Activated naive CD4-positive, alpha-beta T cell treated with anti-CD3 and anti-CD28 coated beads for 36 hours (primary cell): ENCODE measurements around the gene LRRC49. TPM values are rescaled to one million over a fixed set of nuclear protein-coding genes. Genes with fewer than 3 reads are reported as not detected.

Experiments used
- CTCF ChIA-PET: fragments of 350-600 bp; sonication (Branson Sonifier 250); formaldehyde crosslinking; loops from one replicate; lab custom pipeline; 2021; ENCODE audit warnings: antibody characterized with exemption; lab: Charles Lee
- DNase-seq: peaks from one replicate; pipeline ENCODE4 v3.0.0-alpha.2; 2020
- H3K27ac Mint-ChIP-seq: one replicate; pipeline ENCODE4 v1.8.0; 2021; ENCODE audit warnings: mild to moderate bottlenecking, mixed read lengths
- H3K27me3 Mint-ChIP-seq: one replicate; pipeline ENCODE4 v1.8.0; 2021; ENCODE audit warnings: low read depth, mixed read lengths
- H3K36me3 Mint-ChIP-seq: one replicate; pipeline ENCODE4 v1.8.0; 2021; ENCODE audit warnings: low read depth, mixed read lengths
- H3K4me1 Mint-ChIP-seq: one replicate; pipeline ENCODE4 v1.8.0; 2021; ENCODE audit warnings: low read depth, mixed read lengths
- H3K4me3 Mint-ChIP-seq: one replicate; pipeline ENCODE4 v1.8.0; 2021; ENCODE audit warnings: mild to moderate bottlenecking, moderate library complexity, mixed read lengths
- H3K9me3 Mint-ChIP-seq: one replicate; pipeline ENCODE4 v1.8.0; 2021; ENCODE audit warnings: mixed read lengths
- intact Hi-C: fragments of 100-400 bp; cut with micrococcal nuclease; formaldehyde crosslinking; loops from one replicate; pipeline ENCODE4 v1.15.1; 2023
- total RNA-seq, 2 experiments: library from RNA; stranded (reverse); gene quantifications; one replicate each; pipeline ENCODE4 v1.2.3, GENCODE V29; 2021

The LRRC49 gene
- total RNA-seq, 2 experiments from 2014 or later = not detected

DNA sequence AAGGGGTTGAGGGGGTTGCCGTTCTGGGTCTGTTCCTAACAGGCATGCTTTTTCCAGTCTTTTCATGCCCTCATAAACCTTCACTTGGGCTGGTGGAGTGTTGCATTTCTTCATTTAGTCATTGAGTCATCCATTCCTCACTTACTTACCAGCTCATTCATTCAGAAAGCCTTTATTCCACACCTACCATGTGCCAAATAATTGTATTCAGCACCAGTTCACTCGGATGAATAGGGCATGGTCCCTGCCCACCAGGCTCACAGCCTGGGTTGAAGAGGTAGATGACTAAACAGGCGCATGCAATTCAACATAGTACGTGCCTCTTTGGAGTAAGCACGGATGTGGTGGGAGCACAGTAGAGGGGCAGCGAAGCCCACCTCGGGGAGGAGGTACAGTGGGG, 187.5 kb downstream of the LRRC49 start:
- CTCF ChIA-PET = no interaction called here
- peaks cover 20% of the 10 kb centered on the region for H3K27me3 Mint-ChIP-seq
- intact Hi-C loops = no loop called here
- no peaks in the 10 kb centered on the region for H3K4me1 Mint-ChIP-seq
- no peak overlapping the region for H3K27ac Mint-ChIP-seq
- no peaks in the 10 kb centered on the region for H3K9me3 Mint-ChIP-seq
- no peaks in the 10 kb centered on the region for H3K36me3 Mint-ChIP-seq
- H3K4me3 Mint-ChIP-seq = no peak overlapping the region
- no peak for DNase-seq

GRCh38 chr15:71080705-71081104, 188.1 kb downstream of the LRRC49 start:
- peaks cover 24% of the 10 kb centered on the region for H3K27me3 Mint-ChIP-seq
- no peak for DNase-seq
- H3K9me3 Mint-ChIP-seq = no peaks in the 10 kb centered on the region
- intact Hi-C loops = no loop called here
- H3K4me3 Mint-ChIP-seq = no peak overlapping the region
- H3K36me3 Mint-ChIP-seq = no peaks in the 10 kb centered on the region
- no peak overlapping the region for H3K27ac Mint-ChIP-seq
- CTCF ChIA-PET = no interaction called here
- H3K4me1 Mint-ChIP-seq = no peaks in the 10 kb centered on the region

GRCh38 chr15:71082803-71083202, 190.2 kb downstream of the LRRC49 start:
- no peak for DNase-seq
- Mint-ChIP-seq H3K36me3 (no peaks in the 10 kb centered on the region), H3K4me1 (no peaks in the 10 kb centered on the region), H3K4me3 (no peak overlapping the region), H3K9me3 (no peaks in the 10 kb centered on the region), H3K27ac (no peak overlapping the region), H3K27me3 (peaks cover 32% of the 10 kb centered on the region)
- intact Hi-C loops = no loop called here
- CTCF ChIA-PET = no interaction called here

DNA sequence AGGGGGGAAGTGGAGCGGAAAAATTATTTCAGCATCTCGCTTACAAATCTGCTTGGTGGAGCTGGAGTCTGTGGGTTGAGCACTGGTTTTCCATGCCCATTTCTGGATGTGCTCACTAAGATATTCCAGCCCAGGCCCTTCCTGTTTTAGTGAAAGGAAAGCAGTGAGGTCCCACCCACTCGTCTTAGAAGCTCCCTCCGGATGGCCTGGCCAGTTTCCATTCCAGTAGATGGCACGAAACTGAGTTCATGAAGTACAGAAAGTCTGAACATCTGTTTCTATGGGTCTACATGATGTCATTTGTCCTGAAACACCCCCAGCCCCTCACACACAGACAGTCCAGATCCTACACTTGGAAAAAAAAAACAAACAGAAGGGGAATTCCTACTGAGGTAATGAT, 190.7 kb downstream of the LRRC49 start:
- CTCF ChIA-PET = no interaction called here
- Mint-ChIP-seq H3K9me3 (no peaks in the 10 kb centered on the region), H3K4me1 (no peaks in the 10 kb centered on the region), H3K4me3 (no peak overlapping the region), H3K27me3 (peaks cover 31% of the 10 kb centered on the region), H3K27ac (no peak overlapping the region), H3K36me3 (no peaks in the 10 kb centered on the region)
- no peak for DNase-seq
- intact Hi-C loops = no loop called here

GRCh38 chr15:71084264-71084663, 191.6 kb downstream of the LRRC49 start:
- no peak for DNase-seq
- H3K9me3 Mint-ChIP-seq = peaks cover 2% of the 10 kb centered on the region
- no peak overlapping the region for H3K4me3 Mint-ChIP-seq
- H3K4me1 Mint-ChIP-seq = no peaks in the 10 kb centered on the region
- H3K27me3 Mint-ChIP-seq = peaks cover 31% of the 10 kb centered on the region
- CTCF ChIA-PET = interaction anchor here (0.6 kb wide), 1 partner anchor 716 kb away, joined by 3 read pairs; no protein-coding TSS in a partner anchor
- intact Hi-C loops = no loop called here
- no peak overlapping the region for H3K27ac Mint-ChIP-seq
- no peaks in the 10 kb centered on the region for H3K36me3 Mint-ChIP-seq

DNA sequence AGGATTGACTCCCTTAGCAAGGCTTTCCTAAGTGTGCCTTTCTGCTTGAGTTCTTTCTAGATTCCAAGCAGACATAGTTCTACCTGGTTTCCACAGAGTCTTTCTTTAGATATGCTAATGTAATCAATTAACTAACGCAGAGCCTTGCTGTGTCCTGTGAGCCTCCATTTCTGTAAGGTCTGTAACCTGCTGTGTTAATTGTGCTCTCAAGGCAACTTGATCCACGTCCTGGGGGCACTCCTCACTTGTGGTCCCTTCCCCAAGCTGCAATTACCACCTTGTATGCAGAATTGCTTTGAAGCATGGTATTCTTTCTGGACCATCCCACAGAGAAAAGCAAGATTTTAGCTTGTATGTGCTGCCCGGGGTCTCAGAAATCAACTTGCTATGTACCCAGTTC, 193.2 kb downstream of the LRRC49 start:
- peaks cover 2% of the 10 kb centered on the region for H3K9me3 Mint-ChIP-seq
- DNase-seq = no peak
- H3K27ac Mint-ChIP-seq = no peak overlapping the region
- no peaks in the 10 kb centered on the region for H3K4me1 Mint-ChIP-seq
- intact Hi-C loops = no loop called here
- peaks cover 31% of the 10 kb centered on the region for H3K27me3 Mint-ChIP-seq
- H3K36me3 Mint-ChIP-seq = no peaks in the 10 kb centered on the region
- no peak overlapping the region for H3K4me3 Mint-ChIP-seq
- CTCF ChIA-PET = no interaction called here

DNA sequence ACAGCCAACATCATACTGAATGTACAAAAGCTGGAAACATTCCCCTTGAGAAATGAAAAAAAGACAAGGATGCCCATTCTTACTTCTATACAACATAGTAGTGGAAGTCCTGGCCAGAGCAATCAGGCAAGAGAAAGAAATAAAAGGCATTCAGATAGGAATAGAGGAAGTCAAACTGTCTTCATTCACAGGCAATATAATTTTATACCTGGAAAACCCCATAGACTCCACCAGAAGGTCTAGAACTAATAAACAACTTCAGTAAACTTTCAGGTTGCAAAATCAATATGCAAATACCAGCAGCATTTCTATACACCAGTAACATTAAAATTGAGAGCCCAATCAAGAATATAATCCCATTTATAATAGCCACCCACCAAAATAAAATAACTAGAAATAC, 195.5 kb downstream of the LRRC49 start:
- DNase-seq = no peak
- Mint-ChIP-seq H3K9me3 (peaks cover 2% of the 10 kb centered on the region), H3K27me3 (peaks cover 26% of the 10 kb centered on the region), H3K36me3 (no peaks in the 10 kb centered on the region), H3K4me1 (no peaks in the 10 kb centered on the region), H3K27ac (no peak overlapping the region), H3K4me3 (no peak overlapping the region)
- CTCF ChIA-PET = no interaction called here
- intact Hi-C loops = no loop called here

DNA sequence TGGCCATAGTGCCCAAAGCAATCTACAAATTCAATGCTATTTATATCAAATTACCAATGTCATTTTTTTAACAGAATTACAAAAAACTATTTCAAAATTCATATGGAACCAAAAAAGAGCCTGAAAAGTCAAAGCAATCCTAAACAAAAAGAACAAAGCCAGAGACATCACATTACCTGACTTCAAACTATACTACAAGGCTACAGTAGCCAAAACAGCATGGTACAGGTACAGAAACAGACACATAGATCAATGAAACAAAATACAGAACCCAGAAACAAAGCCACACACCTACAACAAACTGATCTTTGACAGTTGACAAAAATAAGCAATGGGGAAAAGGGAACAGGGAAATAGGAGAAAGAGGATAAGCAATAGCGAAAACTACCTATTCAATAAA, 196.1 kb downstream of the LRRC49 start:
- H3K27ac Mint-ChIP-seq = no peak overlapping the region
- DNase-seq = no peak
- CTCF ChIA-PET = no interaction called here
- intact Hi-C loops = no loop called here
- H3K36me3 Mint-ChIP-seq = no peaks in the 10 kb centered on the region
- H3K9me3 Mint-ChIP-seq = peaks cover 2% of the 10 kb centered on the region
- peaks cover 30% of the 10 kb centered on the region for H3K27me3 Mint-ChIP-seq
- no peaks in the 10 kb centered on the region for H3K4me1 Mint-ChIP-seq
- no peak overlapping the region for H3K4me3 Mint-ChIP-seq

DNA sequence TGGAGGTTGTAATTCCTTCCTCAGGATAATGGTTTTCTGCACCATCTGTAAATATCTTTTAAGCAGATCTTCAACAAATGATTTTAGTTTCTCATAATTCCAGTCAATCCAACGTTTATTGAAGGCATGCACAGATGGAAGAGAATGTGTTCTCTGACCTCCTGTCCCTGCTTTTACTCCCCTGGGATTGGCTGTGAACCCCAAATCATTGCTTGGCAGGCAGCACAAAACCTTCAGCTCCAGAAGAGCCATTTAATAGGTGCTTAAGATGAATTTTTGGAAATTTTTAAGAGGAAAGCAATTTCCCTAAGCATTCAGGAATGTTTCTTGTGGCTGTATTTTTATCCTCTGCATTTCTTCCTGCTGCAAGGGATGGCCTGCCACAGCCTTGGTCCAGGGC, 197.2 kb downstream of the LRRC49 start:
- Mint-ChIP-seq H3K36me3 (no peaks in the 10 kb centered on the region), H3K4me3 (no peak overlapping the region), H3K27me3 (peaks cover 27% of the 10 kb centered on the region), H3K27ac (no peak overlapping the region), H3K9me3 (peaks cover 2% of the 10 kb centered on the region), H3K4me1 (no peaks in the 10 kb centered on the region)
- CTCF ChIA-PET = no interaction called here
- DNase-seq = no peak
- intact Hi-C loops = no loop called here

GRCh38 chr15:71091601-71092000, 199.0 kb downstream of the LRRC49 start:
- Mint-ChIP-seq H3K9me3 (peaks cover 2% of the 10 kb centered on the region), H3K36me3 (no peaks in the 10 kb centered on the region), H3K4me3 (no peak overlapping the region), H3K27ac (no peak overlapping the region), H3K4me1 (no peaks in the 10 kb centered on the region), H3K27me3 (peaks cover 18% of the 10 kb centered on the region)
- DNase-seq = no peak
- intact Hi-C loops = no loop called here
- CTCF ChIA-PET = no interaction called here

GRCh38 chr15:71092056-71092600, 199.5 kb downstream of the LRRC49 start:
- DNase-seq = no peak
- Mint-ChIP-seq H3K27me3 (peaks cover 14% of the 10 kb centered on the region), H3K4me1 (no peaks in the 10 kb centered on the region), H3K36me3 (no peaks in the 10 kb centered on the region), H3K27ac (no peak overlapping the region), H3K9me3 (peaks cover 2% of the 10 kb centered on the region), H3K4me3 (no peak overlapping the region)
- intact Hi-C loops = no loop called here
- CTCF ChIA-PET = no interaction called here

DNA sequence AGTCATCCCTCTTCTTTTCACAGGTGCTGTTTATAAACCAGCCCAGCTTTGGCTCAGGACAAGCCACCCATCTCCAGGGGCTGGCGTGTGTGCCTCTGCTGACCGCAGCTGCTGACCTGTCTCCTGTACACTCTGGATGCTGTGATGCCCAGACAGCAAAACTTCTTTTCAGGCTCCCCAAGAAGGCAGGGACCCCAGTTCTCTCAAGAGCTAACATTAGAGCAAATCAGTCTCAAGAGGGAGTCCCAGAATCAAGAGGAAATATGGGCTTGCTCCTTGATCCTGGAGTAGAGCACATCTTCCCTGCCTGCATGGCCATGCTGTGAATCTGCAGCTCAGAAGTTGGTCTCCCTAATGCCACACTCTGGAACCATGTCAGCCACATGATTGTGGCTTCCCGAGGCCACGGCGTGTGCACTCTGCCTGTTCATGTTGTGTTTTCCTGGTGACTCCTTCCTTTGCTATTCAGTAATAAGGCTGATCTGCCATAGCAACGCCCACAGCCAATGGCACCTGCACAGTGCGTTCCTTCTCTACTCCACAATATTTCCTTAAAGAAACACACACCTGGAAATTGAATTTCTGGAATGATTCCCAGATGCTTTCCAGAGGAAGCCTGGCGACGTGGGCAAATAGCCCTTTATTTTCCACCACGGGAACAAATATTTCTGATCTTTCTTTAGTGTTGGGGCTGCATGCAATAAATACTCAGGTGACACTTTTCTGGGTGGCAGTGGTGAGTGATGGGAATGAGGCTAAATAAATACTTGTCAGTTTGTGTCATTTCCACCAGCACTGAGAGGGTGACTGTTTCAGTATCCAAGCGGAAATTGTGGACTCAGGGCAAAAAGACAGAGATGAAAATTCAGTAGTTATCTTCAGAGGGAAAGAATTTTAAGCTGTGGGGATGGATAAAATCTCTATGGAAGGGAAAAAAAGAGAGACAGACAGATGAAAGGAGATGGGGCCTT, 200.7 kb downstream of the LRRC49 start:
- no peak overlapping the region for H3K27ac Mint-ChIP-seq
- H3K9me3 Mint-ChIP-seq = peaks cover 2% of the 10 kb centered on the region
- intact Hi-C loops = no loop called here
- H3K27me3 Mint-ChIP-seq = peaks cover 12% of the 10 kb centered on the region
- no peaks in the 10 kb centered on the region for H3K36me3 Mint-ChIP-seq
- no peaks in the 10 kb centered on the region for H3K4me1 Mint-ChIP-seq
- H3K4me3 Mint-ChIP-seq = no peak overlapping the region
- no peak for DNase-seq
- CTCF ChIA-PET = no interaction called here

DNA sequence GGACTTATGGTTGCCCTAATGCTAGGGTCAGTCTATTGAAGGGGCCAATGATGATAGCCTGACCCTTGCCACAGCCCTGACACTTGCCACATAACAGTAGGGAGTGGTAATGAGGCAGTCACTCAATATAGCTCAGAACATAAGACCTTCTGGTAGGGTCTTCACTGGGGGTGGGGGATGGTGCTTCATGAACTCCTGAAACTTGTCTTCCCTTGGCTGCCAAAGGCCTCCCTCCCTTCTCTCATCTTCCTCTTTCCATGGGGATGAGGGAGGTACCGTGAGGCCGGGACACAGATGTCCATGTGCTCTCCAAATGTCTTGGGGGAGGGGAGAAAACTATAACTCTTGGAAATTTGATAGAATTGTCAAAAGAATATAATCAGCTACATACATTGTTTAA, 201.5 kb downstream of the LRRC49 start:
- intact Hi-C loops = no loop called here
- Mint-ChIP-seq H3K27ac (no peak overlapping the region), H3K36me3 (no peaks in the 10 kb centered on the region), H3K4me1 (no peaks in the 10 kb centered on the region), H3K27me3 (peaks cover 13% of the 10 kb centered on the region), H3K4me3 (no peak overlapping the region), H3K9me3 (no peaks in the 10 kb centered on the region)
- no peak for DNase-seq
- CTCF ChIA-PET = no interaction called here
